Measurements from ENCODE around the gene SLC19A1.

Gene SLC19A1

GRCh38 chr21:45461806-45462341 is 80.4 kb downstream of the SLC19A1 start:
- DNase-seq: no peak

DNA sequence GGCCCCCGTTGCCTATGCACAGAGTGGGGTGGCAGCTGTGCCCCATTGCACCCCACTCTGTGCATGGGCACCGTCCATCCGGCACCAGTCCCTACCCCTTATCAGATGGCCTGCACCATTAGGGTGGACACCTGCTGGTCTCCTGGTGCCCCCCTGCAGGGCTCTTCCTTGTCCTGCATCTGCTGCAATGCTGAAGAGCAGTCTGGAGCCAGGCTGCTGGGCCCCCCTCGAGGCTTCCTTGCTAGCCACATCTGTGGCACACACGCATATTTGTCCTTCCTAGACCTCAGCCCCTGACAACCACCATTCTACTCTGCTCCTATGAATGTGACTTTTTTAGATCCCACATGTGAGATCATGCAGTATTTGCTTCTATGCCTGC is 80.9 kb downstream of the SLC19A1 start:
- DNase-seq: no peak

- DNase-seq: no peak
Measured at GRCh38 chr21:45460611-45461368, 81.5 kb downstream of the SLC19A1 start.

DNA sequence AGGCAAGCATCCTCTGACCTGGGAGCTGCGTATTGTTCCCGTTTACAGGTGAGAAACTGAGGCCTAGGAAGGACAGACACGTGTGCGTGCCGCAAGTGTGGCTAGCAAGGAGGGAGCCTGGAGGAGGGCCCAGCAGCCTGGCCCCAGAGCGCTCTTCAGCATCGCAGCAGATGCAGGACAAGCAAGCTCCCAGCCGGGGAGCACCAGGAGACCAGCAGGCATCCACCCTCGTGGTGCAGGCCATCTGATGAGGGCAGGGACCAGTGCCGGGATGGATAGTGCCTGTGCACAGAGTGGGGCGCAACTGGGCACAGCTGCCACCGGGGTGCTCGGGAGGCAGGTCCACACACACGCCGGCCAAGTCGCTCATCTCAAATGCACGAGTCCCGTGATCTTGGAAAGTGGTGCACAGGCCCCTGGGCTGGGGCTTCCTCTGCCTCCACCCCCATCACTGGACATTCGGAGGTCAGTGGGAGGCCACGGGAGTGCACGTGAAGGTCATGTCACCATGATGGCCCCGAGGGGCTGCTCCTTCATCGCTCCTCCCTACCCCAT is 82.2 kb downstream of the SLC19A1 start:
- DNase-seq: no peak

GRCh38 chr21:45459171-45460010 is 82.8 kb downstream of the SLC19A1 start:
- no peak for DNase-seq

- DNase-seq: no peak
Measured at GRCh38 chr21:45458281-45459170, 83.7 kb downstream of the SLC19A1 start.

- DNase-seq: no peak
Measured at GRCh38 chr21:45457832-45458172, 84.4 kb downstream of the SLC19A1 start.

GRCh38 chr21:45457161-45457831 is 84.9 kb downstream of the SLC19A1 start:
- DNase-seq: no peak

DNA sequence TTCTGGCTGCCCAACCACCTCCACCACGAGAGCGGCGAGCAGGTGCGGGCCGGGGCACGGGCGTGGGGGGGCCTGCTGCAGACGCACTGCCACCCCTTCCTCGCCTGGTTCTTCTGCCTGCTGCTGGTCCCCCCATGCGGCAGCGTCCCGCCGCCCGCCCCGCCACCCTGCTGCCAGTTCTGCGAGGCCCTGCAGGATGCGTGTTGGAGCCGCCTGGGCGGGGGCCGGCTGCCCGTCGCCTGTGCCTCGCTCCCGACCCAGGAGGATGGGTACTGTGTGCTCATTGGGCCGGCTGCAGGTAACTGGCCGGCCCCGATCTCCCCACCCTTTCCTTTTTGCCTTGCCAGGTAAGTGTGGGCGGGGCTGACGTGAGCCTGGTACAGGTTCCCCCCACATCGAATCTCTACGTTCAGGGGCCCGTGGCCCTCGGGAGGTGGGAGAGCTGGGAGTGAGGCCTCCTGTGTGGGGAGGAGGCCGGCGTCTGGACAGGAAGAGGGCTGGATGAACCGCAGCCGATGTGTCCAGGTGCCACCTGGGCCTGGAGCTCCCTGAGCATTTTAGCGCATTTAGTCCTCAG is 85.6 kb downstream of the SLC19A1 start:
- no peak for DNase-seq

GRCh38 chr21:45455674-45456583 is 86.3 kb downstream of the SLC19A1 start:
- no peak for DNase-seq

DNA sequence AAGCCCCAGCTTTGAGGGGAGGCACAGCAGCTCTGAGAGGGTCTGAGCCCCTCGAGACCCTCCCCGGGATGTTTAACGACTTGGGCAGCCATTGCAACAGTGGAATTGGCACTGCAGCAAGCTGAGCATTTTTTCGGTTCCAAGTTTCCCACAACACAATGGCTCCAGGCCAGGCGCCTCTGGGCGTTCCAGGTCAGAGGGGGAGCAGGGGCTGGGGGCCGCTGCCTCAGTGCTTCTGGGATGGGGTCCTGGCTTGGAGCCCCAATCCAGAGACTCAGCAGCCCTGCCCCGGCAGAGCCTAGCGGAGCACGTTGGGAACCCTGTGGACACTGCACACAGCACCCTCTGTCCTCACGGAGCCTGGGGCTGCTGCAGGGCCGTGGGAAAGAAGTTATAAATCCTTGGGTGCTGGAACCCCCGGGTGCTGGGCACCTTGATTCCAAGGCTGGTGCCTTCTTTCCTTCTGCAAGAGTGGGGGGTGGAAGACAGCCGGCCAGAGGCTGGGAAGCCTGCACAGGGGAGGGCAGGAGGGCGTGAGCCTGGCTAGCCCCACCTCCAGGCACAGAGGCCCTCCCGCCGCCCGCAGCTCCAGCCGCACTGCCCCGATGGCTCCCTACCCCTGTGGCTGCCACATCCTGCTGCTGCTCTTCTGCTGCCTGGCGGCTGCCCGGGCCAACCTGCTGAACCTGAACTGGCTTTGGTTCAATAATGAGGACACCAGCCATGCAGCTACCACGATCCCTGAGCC is 87.1 kb downstream of the SLC19A1 start:
- no peak for DNase-seq

GRCh38 chr21:45454060-45454925 is 87.9 kb downstream of the SLC19A1 start:
- no peak for DNase-seq

- DNase-seq: no peak
Measured at GRCh38 chr21:45453308-45453950, 88.8 kb downstream of the SLC19A1 start.

- no peak for DNase-seq
Measured at GRCh38 chr21:45452696-45453307, 89.4 kb downstream of the SLC19A1 start.

DNA sequence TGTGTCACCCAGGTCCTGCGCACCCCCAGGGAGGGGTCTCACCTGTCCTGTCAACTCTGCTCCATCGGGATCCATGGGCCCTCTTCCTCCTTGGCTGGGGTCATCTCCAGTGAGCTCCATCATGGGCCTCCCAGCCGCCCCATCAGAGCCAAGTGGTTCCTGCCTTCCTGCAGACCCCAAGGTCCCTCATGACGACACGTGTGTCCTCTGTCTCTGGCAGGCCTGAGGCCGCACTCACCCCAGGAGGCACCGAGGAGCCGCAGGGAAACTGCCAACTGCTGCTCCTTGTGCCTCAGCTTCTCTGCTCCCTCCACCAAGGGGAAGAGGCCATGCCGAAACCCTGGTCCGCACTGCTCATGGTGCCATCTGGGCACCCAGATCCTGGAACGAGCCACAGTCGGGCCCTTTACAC is 90.5 kb downstream of the SLC19A1 start:
- DNase-seq: no peak

DNA sequence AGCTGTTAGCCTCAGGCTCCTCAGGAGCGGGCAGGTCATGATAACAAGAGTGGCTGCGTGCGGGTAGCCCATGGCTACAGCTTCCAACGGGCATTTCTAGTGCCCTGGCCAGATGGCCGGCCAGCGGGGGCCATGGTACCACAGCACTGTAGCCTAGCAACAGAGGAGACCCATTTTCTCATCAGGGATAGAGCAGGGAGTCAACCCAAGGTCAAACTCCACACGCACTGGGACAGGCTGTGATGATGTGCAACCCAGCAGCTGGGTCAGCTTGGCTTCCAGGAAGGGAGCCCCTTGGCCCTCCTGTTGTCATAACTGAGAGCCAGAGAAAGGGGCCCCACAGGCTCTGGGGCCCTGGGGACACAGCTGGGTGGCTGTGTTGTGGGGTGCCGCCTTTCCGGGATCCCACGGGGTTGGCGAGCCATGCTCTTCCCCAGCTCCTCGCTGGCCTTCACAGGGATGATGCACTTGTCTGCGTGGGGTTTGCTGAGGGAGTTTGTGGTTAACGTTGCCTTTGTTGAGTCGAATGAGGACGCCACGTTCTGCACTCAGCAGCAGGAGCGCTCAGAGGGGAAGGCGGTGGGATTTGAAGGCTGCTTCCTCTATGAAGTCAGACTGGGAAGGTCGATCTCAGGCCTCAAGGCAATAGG is 91.0 kb downstream of the SLC19A1 start:
- no peak for DNase-seq

- DNase-seq: no peak
Measured at GRCh38 chr21:45450423-45451090, 91.7 kb downstream of the SLC19A1 start.

Measured in eye (tissue), 1 donor.